Measurements from ENCODE around the gene MFSD6. TPM values are rescaled to one million over a fixed set of nuclear protein-coding genes. Genes with fewer than 3 reads are reported as not detected.

The MFSD6 gene
- polyA plus RNA-seq, 1 donor from 2014 or later: 11.8 TPM

Other genes starting within 250 kb of the MFSD6 start
- gene HIBCH, start 88.5 kb upstream of the MFSD6 start, polyA plus RNA-seq: 10.2 and 17.8 TPM in 2 replicates
- 15.1 and 20.9 TPM in 2 replicates for gene INPP1, start 64.8 kb upstream of the MFSD6 start, polyA plus RNA-seq
- 1.1 and 2.2 TPM in 2 replicates for gene NEMP2, start 126.4 kb downstream of the MFSD6 start, polyA plus RNA-seq
- 39.6 and 49.8 TPM in 2 replicates for gene NAB1, start 240.7 kb downstream of the MFSD6 start, polyA plus RNA-seq

Measured in neural cell (in vitro differentiated cells).